GM18861 (cell line): ENCODE measurements around the gene INTS3.
A peak's percentile ranks its signal among the peaks of the same experiment; 100 is the strongest.
"Not testable (repeated sequence)": the region's sequence is repeated elsewhere in the genome, so short reads cannot be mapped to it uniquely, and the experiment has no call there.

Experiments
- ATAC-seq: cut with Tn5 transposase; IDR thresholded peaks from one replicate; pipeline ENCODE4 v1.9.1; 2021; ENCODE audit not compliant: unreplicated experiment

Gene INTS3

GRCh38 chr1:153778051-153778823 lies 50.4 kb downstream of the INTS3 start:
- ATAC-seq = no peak

GRCh38 chr1:153778824-153779519 lies 51.1 kb downstream of the INTS3 start:
- ATAC-seq = no peak

GRCh38 chr1:153779781-153780541 lies 52.1 kb downstream of the INTS3 start:
- no peak for ATAC-seq

GRCh38 chr1:153780551-153780950 lies 52.7 kb downstream of the INTS3 start:
- no peak for ATAC-seq

- ATAC-seq = not testable (repeated sequence)
These were observed 54.8 kb downstream of the INTS3 start for GRCh38 chr1:153782648-153783047.

DNA sequence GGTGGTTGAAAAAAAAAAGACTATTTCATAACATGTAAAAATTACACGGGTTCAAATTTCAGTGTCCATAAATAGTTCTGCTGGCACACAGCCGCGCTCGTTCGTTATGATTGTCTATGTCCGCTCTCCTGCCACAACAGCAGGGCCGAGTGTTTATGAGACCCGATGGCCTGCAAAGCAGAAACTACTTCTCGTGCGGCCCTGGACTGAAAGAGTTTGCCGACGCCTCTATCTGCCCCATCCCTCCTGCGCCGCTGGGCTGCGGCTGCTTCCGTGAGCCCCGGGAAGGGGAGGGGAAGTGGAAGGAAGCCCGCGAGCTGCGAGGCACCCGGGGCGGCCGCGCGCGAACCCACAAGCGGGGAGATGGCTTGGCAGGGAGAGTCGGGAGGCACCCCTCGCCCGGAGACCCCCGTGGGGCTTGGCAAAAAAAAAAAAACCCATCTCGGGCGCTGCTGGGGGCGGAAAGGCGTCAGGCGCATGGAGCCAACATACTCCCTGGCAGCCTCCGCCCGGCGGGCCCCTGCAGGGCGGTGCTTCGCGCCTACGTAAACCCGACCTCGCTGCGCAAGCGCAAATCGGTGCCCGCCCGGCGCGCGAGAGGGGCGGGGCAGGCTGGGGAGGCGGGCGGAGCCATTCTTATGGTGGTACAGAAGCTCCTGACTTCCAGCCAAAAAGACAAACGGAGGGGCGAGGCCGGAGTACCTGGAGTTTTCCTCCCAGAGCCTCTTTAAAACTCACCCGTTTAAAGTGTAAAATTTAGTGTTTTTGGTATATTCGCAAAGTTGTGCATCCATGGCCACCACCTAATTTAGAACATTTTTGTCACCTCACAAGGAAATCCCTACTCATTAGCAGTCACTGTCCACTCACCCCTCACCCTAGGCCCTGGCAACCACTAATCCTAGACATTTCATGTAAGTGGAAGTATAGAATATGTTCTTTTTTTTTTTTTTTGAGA lies 55.7 kb downstream of the INTS3 start:
- ATAC-seq = peak; percentile 78

- ATAC-seq = no peak
These were observed 58.4 kb downstream of the INTS3 start for GRCh38 chr1:153786038-153786790.

DNA sequence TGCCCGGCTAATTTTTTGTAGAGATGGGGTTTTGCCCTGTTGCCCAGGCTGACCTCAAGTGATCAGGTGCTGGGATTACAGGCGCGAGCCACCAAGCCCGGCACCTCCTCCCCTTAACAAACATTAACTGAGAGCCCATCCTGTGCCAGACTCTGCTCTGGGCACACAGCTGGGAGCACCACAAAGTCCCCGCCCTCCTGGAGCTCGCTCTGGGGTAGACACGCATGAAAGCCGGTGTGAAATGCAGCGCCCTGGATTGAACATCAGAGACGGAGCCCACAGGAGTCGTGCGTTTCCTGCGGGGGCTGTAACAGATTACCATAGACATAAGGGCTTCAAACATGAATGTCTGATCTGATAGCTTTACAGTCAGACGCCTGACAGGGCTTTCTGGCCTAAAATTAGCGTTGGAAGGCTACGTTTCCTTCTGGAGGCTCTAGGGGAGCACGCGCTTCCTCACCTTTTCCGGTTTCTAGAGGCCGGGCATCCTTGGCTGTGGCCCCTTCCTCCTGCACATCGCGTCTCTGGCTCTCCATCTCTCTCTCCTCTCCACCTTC lies 61.7 kb downstream of the INTS3 start:
- ATAC-seq = no peak

DNA sequence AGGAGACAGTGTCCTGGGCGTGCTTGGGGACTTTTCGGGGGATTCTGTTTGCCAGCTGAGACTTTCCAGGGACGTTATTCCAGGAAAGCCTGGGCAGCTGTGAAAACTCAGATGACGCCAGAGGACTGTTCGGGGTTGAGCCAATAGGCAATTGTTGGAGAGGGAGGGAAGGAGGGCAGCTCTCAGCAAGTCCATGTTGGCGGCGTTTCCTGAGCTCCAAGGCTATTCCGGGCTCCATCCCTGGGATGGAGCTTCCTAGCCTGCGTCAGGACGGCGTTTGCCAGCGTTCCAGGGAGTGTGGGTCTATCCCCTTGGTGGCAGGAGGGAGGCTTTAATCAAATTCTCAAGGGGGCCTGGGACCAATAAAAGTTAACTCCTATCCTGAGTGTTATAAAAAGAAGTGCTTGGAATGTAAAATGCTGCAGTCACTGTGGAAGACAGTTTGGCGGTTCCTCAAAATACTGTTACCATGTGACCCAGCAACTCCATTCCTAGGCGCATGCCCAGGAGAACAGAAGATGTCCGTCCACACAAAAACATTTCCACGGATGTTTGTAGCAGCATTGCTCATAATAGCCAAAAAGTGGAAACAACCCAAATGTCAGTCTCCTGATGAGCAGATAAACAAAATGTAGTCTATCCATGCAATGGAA lies 62.6 kb downstream of the INTS3 start:
- ATAC-seq = no peak

- peak; percentile 82 for ATAC-seq
These were observed 63.3 kb downstream of the INTS3 start for GRCh38 chr1:153790966-153791647.

- no peak for ATAC-seq
These were observed 63.9 kb downstream of the INTS3 start for GRCh38 chr1:153791648-153792253.

DNA sequence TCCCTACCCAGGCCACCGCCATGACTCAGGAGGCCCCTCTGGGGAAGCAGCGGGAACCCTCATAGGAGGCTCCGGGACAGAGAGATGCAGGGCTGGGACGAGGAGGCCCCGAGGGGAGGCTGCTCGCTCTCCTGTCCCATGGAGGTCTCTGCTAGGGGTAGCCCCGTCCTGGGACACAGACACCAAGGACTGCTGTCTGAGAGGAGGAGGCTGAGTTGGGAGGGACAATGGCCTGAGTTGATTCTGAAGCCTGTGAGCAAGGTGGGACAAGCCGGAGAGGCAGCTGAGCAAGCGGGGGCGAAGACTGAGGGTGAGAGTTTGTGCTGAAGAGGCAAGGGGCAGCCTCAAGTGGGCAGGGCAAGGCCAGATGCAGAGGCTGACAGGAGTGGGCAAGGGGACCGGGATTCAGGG lies 64.8 kb downstream of the INTS3 start:
- ATAC-seq = no peak

DNA sequence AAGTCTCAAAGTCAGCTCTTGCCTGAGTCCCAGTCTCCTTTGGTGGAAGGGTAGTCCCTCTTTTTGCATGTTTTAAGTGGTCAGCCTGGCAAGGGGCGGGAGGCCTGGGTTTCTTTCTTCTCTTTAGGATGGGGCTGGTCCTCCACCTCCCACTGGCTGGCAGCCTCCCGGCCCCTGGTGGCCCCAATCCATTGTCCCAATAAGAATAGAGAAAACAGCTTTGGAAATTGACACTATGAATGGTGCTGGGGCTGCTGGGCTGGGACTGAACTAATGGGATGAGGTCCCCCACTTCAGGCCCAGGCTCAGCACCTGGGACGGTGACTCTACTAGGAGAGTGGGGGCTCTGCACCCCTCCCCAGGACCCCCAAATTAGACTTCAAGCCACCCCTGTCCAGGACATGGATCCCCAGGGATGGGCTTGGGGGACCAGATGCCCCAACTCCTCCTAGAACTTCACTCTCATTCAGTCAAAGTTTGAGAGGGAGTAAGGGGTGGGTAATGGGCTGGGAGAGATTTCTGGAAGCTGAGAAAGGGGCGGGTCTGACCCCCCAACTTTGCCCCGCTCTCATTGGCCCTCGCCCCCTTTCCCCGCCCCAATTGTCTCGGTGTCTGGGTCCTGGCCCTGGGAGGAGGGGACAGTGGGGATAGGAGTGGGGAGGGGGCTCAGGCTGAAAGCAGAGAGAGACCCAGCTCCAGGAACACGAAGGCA lies 65.6 kb downstream of the INTS3 start:
- ATAC-seq = no peak

GRCh38 chr1:153793973-153794615 lies 66.2 kb downstream of the INTS3 start:
- ATAC-seq = no peak

- no peak for ATAC-seq
These were observed 66.9 kb downstream of the INTS3 start for GRCh38 chr1:153794624-153795329.

DNA sequence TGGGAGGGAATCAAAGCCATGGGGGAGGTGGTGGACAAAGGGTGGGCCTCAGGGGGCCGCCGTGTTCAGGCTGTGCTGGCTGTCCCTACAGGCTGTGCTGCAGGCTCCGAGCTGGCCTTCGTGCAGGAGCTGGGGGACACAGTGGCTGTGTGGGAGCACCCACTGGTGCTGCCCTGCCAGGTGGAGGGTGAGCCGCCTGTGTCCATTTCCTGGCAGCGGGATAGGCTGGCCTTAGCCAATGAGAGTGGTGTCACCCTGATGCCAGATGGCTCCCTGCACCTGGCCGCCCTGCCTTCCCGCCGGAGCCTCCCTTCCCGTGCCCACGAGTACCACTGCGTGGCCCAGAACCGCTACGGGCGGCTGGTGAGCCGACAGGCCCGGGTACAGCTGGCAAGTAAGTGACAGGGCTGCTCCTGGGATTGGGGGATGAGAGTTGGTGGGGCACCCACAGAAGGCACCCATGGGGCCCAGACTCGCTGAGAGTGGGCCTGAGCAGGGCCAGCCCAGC lies 67.5 kb downstream of the INTS3 start:
- ATAC-seq = no peak
